Ovary (tissue), 9 donors: ENCODE measurements around the gene DUSP23. TPM values are rescaled to one million over a fixed set of nuclear protein-coding genes. Genes with fewer than 3 reads are reported as not detected.

Experiments used
- DNase-seq, 5 donors: peaks; one replicate each; pipeline ENCODE4 v3.0.0-alpha.2; 2019 to 2020
- H3K27ac ChIP-seq, 2 donors: fragments of 200-600 bp; one replicate each; pipeline versions ENCODE4 v1.5.1 to v1.8.0; 2019 to 2022
- H3K27me3 ChIP-seq: fragments of 200-600 bp; one replicate; pipeline ENCODE4 v1.8.0; 2022
- H3K36me3 ChIP-seq: fragments of 200-600 bp; sonication (generic); one replicate; pipeline ENCODE4 v1.5.1; 2019
- H3K4me1 ChIP-seq: one replicate; pipeline ENCODE4 v1.8.1; 2013; ENCODE audit warnings: mild to moderate bottlenecking, moderate library complexity; ENCODE audit not compliant: insufficient read depth
- H3K4me3 ChIP-seq: fragments of 200-600 bp; sonication (generic); one replicate; pipeline ENCODE4 v1.5.1; 2017
- H3K9me3 ChIP-seq, 2 donors: fragments of 200-600 bp in 1 of 2; sonication (generic) in 1 of 2; one replicate each; pipeline versions ENCODE4 v1.5.1 to v1.8.1; 2013 to 2019; ENCODE audit warnings: mild to moderate bottlenecking in 1 of 2, moderate library complexity in 1 of 2
- CTCF ChIP-seq, 3 donors: fragments of 450-650 bp in 2 of 3; fragments of 200-600 bp in 1 of 3; IDR thresholded peaks; one replicate each; pipeline versions ENCODE4 v1.5.1 to v1.8.0; 2016 to 2022; ENCODE audit warnings: antibody characterized with exemption in 3 of 3, mild to moderate bottlenecking in 1 of 3
- EP300 ChIP-seq: sonication (generic); formaldehyde crosslinking; IDR thresholded peaks from one replicate; pipeline ENCODE4 v1.6.1; 2017; ENCODE audit warnings: antibody characterized with exemption
- POLR2A ChIP-seq: fragments of 450-650 bp; IDR thresholded peaks from one replicate; pipeline ENCODE4 v1.6.1; 2017; ENCODE audit warnings: antibody characterized with exemption, mild to moderate bottlenecking, moderate library complexity
- WGBS, 3 donors: extraction: QIAGEN DNeasy Blood & Tissue Kit in 1 of 3; methylation state at CpG; one replicate each; pipeline versions ENCODE4 v1.1.5 to v1.1.7; 2013 to 2017; 5-methylcytosine and 5-hydroxymethylcytosine counted together
- intact Hi-C, 4 donors: fragments of 100-400 bp; cut with DNase I; formaldehyde crosslinking; loops; one replicate each; pipeline versions ENCODE4 v1.11.0 to v1.15.1; 2022 to 2023
- polyA plus RNA-seq, 2 donors: library from polyadenylated mRNA; stranded (reverse); fragments of 200-250 nt in 1 of 2; fragments of 350-450 nt in 1 of 2; fragmentation: Illumina TruSeq in 1 of 2; extraction: RNeasy Lipid Tissue Mini Kit (QIAGEN cat#74804) in 1 of 2; gene quantifications; one replicate each; pipeline ENCODE4 v1.2.3, GENCODE V29; 2013 to 2014
- total RNA-seq, 7 donors: library from RNA; depleted of rRNA in 2 of 7; stranded (reverse); fragments of >200 nt in 2 of 7; fragmentation: NEBNext Ultra II Directional in 3 of 7; extraction: Animal tissue kit (Norgen Biotek cat#: 25700) in 3 of 7; gene quantifications; one replicate each; pipeline versions ENCODE4 v1.1.0 to v1.2.4, GENCODE V29; 2016 to 2023
- donor health status: DM: no; HTN: no; CAD: no; lungs with moderate emphysema.
- donor health status: DM: no; HTN: no; CAD: no.
- donor health status: Bipolar disorder and iron deficiency.
- donor health status: DM: yes; HTN: yes; CAD: no.
- donor health status: DM: no; HTN: no; CAD: no.
- donor health status: DM: yes; HTN: yes; CAD: no.

DUSP23 gene
- total and polyA plus RNA-seq, 9 donors, result 26.9 to 115 (median 37.5) TPM

- Histone ChIP-seq H3K4me3 (no peak within 1 kb of the TSS), H3K9me3 (no peaks in the 10 kb centered on the region), H3K27ac (no peak within 1 kb of the TSS), H3K27me3 (no peaks in the 10 kb centered on the region), H3K4me1 (peaks cover 2% of the 10 kb centered on the region), H3K36me3 (no peaks in the 10 kb centered on the region)
- TF ChIP-seq EP300, result no peak
- TF ChIP-seq CTCF (IDR thresholded peaks at IDR 0.05), result no peak
- TF ChIP-seq POLR2A, result no peak
- no peak for DNase-seq
- WGBS, 3 donors, result 68 to 74% (median 69%) methylated on average over 11 of the region's 11 CpGs
- intact Hi-C loops, result no loop called here
Observed at GRCh38 chr1:159826441-159827101, 45.8 kb downstream of the DUSP23 start, which contains the start of gene SLAMF8. TSS of gene SLAMF8 (plus strand) at chr1:159826873. CDS start at chr1:159826899, 26 bp downstream.

GRCh38 chr1:159827102-159827490 lies 46.3 kb downstream of the DUSP23 start:
- intact Hi-C loops, result no loop called here
- no peak for DNase-seq
- no peak overlapping the region for H3K27ac ChIP-seq
- no peaks in the 10 kb centered on the region for H3K36me3 ChIP-seq
- no peak overlapping the region for H3K4me3 ChIP-seq
- H3K4me1 ChIP-seq, result peaks cover 2% of the 10 kb centered on the region
- no peaks in the 10 kb centered on the region for H3K9me3 ChIP-seq
- 79 to 86% (median 84%) methylated on average over 6 of the region's 6 CpGs for WGBS, 3 donors
- H3K27me3 ChIP-seq, result no peaks in the 10 kb centered on the region
- TF ChIP-seq POLR2A (no peak), CTCF (IDR thresholded peaks at IDR 0.05) (no peak), EP300 (no peak)

- H3K4me3 ChIP-seq, result no peak overlapping the region
- 89 to 92% (median 91%) methylated on average over 3 of the region's 3 CpGs for WGBS, 3 donors
Observed at GRCh38 chr1:159827549-159827948, 46.8 kb downstream of the DUSP23 start.

GRCh38 chr1:159828176-159828575 lies 47.4 kb downstream of the DUSP23 start:
- Histone ChIP-seq H3K4me3 (no peak overlapping the region), H3K27me3 (no peaks in the 10 kb centered on the region), H3K9me3 (no peaks in the 10 kb centered on the region), H3K4me1 (peaks cover 2% of the 10 kb centered on the region), H3K27ac (no peak overlapping the region), H3K36me3 (no peaks in the 10 kb centered on the region)
- no peak for DNase-seq
- intact Hi-C loops, result no loop called here
- no peak for TF ChIP-seq CTCF (IDR thresholded peaks at IDR 0.05)
- no peak for TF ChIP-seq EP300
- TF ChIP-seq POLR2A, result no peak
- 62 to 92% (median 67%) methylated on average over 3 of the region's 3 CpGs for WGBS, 3 donors

More at GRCh38 chr1:159827549-159827948, 46.8 kb downstream of the DUSP23 start:
- H3K27me3 ChIP-seq, result no peaks in the 10 kb centered on the region
- H3K36me3 ChIP-seq, result no peaks in the 10 kb centered on the region
- H3K9me3 ChIP-seq, result no peaks in the 10 kb centered on the region
- TF ChIP-seq EP300 (no peak), CTCF (IDR thresholded peaks at IDR 0.05) (no peak), POLR2A (no peak)
- H3K27ac ChIP-seq, result no peak overlapping the region
- H3K4me1 ChIP-seq, result peaks cover 2% of the 10 kb centered on the region
- DNase-seq, result no peak
- intact Hi-C loops, result no loop called here
